ENCODE data around the gene DCC. TPM values are rescaled to one million over a fixed set of nuclear protein-coding genes. Genes with fewer than 3 reads are reported as not detected.

DCC gene
- total and polyA plus RNA-seq, 2 of the 8 experiments (the other 6 are each of a cell fraction or from before 2014, with no cell fraction given) = 0.14 to 1.4 TPM

- Histone ChIP-seq H2AK5ac (ENCODE audit: low read depth, low read length) (no peak overlapping the region), H3K4me2 (ENCODE audit: insufficient read depth in 1 of 2, low read depth in 2 of 2, low read length in 2 of 2) (no peak overlapping the region), H2BK12ac (ENCODE audit: low read depth, low read length) (no peak overlapping the region), H2BK5ac (ENCODE audit: low read depth, low read length) (no peak overlapping the region), H3K14ac (ENCODE audit: insufficient read length) (no peak overlapping the region), H3K4me1 (replicated peaks in 1 of 4; ENCODE audit: control insufficient read depth in 3 of 4, insufficient read depth in 4 of 4, low read length in 3 of 4) (no peaks in the 10 kb centered on the region), H3K23ac (ENCODE audit: insufficient read length) (no peak overlapping the region), H3K4me3 (ENCODE audit: extremely low read depth in 1 of 4, insufficient read depth in 2 of 4, low read depth in 3 of 4, low read length in 4 of 4) (no peak overlapping the region), H4K20me1 (replicated peaks in 1 of 2; ENCODE audit: control insufficient read depth in 1 of 2, insufficient read depth in 2 of 2, low read length in 2 of 2) (no peaks in the 10 kb centered on the region), H3K56ac (replicated peaks; ENCODE audit: insufficient read length, low read depth, low read length) (no peak overlapping the region), H4K5ac (ENCODE audit: insufficient read length, low read depth, low read length) (no peak overlapping the region), H2AFZ (ENCODE audit: low read length) (no peak overlapping the region), H2BK15ac (ENCODE audit: low read length) (no peak overlapping the region), H3K18ac (ENCODE audit: extremely low read depth, low read length) (no peak overlapping the region), H3K79me1 (ENCODE audit: low read depth, low read length) (no peaks in the 10 kb centered on the region), H2BK120ac (replicated peaks; ENCODE audit: low read depth, low read length) (no peak overlapping the region), H3K27ac (ENCODE audit: low read depth, low read length) (no peak overlapping the region), H4K8ac (ENCODE audit: extremely low read depth, insufficient read depth, low read length) (no peak overlapping the region), H3K4ac (replicated peaks; ENCODE audit: insufficient read length, low read depth, low read length) (no peak overlapping the region), H3K9me3 (ENCODE audit: insufficient read depth in 2 of 2, low read depth in 1 of 2, low read length in 1 of 2) (no peaks in the 10 kb centered on the region), H2BK20ac (ENCODE audit: low read length) (no peak overlapping the region), H4K91ac (replicated peaks; ENCODE audit: insufficient read length, low read length) (no peak overlapping the region), H3K23me2 (ENCODE audit: low read depth, low read length) (no peaks in the 10 kb centered on the region), H3K79me2 (ENCODE audit: control insufficient read depth in 1 of 2, insufficient read depth in 2 of 2, low read length in 2 of 2) (no peaks in the 10 kb centered on the region), H3K36me3 (ENCODE audit: control insufficient read depth in 2 of 4, insufficient read depth in 4 of 4, low read length in 3 of 4) (no peaks in the 10 kb centered on the region), H3K9ac (replicated peaks in 1 of 4; ENCODE audit: extremely low read depth in 1 of 4, low read depth in 3 of 4, low read length in 3 of 4) (no peak overlapping the region), H3K27me3 (replicated peaks in 1 of 4; ENCODE audit: control insufficient read depth in 3 of 4, extremely low read depth in 1 of 4, insufficient read depth in 3 of 4, low read length in 3 of 4) (no peaks in the 10 kb centered on the region)
- ChIA-PET POLR2A (ENCODE audit: partially characterized antibody) (no interaction called here), CTCF (ENCODE audit: partially characterized antibody) (interaction anchor here (1.2 to 1.9 kb wide), 3 partner anchors 13 to 288 kb away, joined by 3 to 7 read pairs (median 5); no protein-coding TSS in a partner anchor)
- DNase-seq (ENCODE audit: low read depth in 1 of 2, low spot score in 2 of 2) (no peak), FAIRE-seq (no peak)
- TF ChIP-seq YY1 (IDR thresholded peaks at IDR 0.05; ENCODE audit: low read depth, low read length) = no peak
- TF ChIP-seq GTF2F1 (IDR thresholded peaks at IDR 0.05; ENCODE audit: borderline replicate concordance, low read depth, low read length) = no peak
- WGBS, 2 experiments (ENCODE audit: extremely low coverage in 1 of 2, insufficient coverage in 1 of 2, insufficient read length in 1 of 2, insufficient replicate concordance in 2 of 2, low coverage in 1 of 2, low lambda C conversion rate in 2 of 2, missing lambda C conversion rate in 1 of 2) = 79% methylated on average over 1 of the region's 1 CpG; no CpG with 5 or more reads in 1 of the 2 experiments
Measured at GRCh38 chr18:52582061-52582460, 242.1 kb downstream of the DCC start.

Data from H1 (cell line).